ENCODE data around the gene RALGDS. TPM values are rescaled to one million over a fixed set of nuclear protein-coding genes. Genes with fewer than 3 reads are reported as not detected.

RALGDS gene
- total RNA-seq, 3 donors from 2014 or later = 38.3 to 59.4 (median 44.2) TPM

DNA sequence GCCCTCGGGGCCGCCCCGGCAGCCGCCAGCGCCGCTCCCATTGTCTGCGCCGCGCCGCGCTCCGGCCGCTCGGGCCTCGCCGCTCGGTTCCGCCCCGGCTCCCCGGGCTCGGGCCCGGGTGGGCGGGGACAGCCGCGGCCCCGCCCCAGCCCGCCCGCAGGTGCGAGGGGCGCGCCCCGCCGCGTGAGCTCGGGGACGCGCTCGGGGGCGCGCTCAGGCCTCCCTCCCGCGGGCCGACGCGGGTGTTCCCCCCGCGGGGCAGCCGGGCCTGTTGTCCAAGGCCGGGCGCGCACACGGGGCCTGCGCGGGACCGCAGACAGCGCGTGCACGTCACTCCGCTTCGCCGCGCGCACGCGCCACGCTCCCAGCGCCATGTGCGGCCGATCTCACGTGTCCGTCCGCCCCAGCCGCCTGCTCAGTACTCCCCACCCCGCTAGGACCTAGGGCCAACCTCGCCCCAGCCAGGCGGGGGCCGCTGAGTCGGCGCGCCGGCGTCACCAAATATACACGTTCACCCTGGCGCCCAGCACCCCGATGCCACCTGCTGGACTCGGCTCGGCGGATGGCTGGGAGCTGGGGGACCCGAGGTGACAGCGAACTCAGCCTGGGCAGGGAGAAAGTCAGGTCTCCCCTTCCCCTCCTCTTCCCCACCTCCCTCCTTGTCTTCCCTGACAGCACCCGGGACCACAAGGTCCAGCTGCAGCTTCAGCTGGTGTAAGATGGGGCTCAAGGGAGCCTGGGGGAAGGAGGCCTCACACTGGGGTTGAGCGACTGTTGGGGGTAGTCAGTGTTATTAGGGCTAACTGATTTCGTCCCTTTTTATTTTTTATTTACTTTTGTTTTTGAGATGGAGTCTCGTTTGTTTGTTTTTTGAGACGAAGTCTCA is 28.3 kb upstream of the RALGDS start:
- Histone ChIP-seq H3K4me1 (ENCODE audit: low read depth) (peaks cover 22% of the 10 kb centered on the region), H3K36me3 (ENCODE audit: low read depth) (no peaks in the 10 kb centered on the region), H3K9me3 (no peaks in the 10 kb centered on the region), H3K4me3 (peak overlapping the region; percentile 39)
- ATAC-seq (peak; percentile 79), DNase-seq (peak; percentile 90 to 94 (median 93))
- intact Hi-C loops (cut with DNase I, micrococcal nuclease) = loop anchor here in 1 of 2 donors (5.0 to 10.0 kb wide), 2 partner anchors 47 to 115 kb away; partner anchors contain the start of gene GTF3C5
- TF ChIP-seq, protein P1, sequence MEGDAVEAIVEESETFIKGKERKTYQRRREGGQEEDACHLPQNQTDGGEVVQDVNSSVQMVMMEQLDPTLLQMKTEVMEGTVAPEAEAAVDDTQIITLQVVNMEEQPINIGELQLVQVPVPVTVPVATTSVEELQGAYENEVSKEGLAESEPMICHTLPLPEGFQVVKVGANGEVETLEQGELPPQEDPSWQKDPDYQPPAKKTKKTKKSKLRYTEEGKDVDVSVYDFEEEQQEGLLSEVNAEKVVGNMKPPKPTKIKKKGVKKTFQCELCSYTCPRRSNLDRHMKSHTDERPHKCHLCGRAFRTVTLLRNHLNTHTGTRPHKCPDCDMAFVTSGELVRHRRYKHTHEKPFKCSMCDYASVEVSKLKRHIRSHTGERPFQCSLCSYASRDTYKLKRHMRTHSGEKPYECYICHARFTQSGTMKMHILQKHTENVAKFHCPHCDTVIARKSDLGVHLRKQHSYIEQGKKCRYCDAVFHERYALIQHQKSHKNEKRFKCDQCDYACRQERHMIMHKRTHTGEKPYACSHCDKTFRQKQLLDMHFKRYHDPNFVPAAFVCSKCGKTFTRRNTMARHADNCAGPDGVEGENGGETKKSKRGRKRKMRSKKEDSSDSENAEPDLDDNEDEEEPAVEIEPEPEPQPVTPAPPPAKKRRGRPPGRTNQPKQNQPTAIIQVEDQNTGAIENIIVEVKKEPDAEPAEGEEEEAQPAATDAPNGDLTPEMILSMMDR (IDR thresholded peaks at IDR 0.05) = peak; percentile 14

- no peaks in the 10 kb centered on the region for H3K36me3 ChIP-seq (ENCODE audit: low read depth)
- peak overlapping the region; percentile 39 for H3K4me3 ChIP-seq
- intact Hi-C loops (cut with DNase I, micrococcal nuclease) = loop anchor here in 1 of 2 donors (5.0 to 10.0 kb wide), 2 partner anchors 46 to 114 kb away; partner anchors contain the start of gene GTF3C5
- TF ChIP-seq, protein P1 (IDR thresholded peaks at IDR 0.05) = no peak
- H3K9me3 ChIP-seq = no peaks in the 10 kb centered on the region
- H3K4me1 ChIP-seq (ENCODE audit: low read depth) = peaks cover 31% of the 10 kb centered on the region
- ATAC-seq (peak; percentile 32), DNase-seq (peak; percentile 64 to 84 (median 81))
Observed at GRCh38 chr9:133148199-133149129, 27.4 kb upstream of the RALGDS start.

- TF ChIP-seq, protein P1 (IDR thresholded peaks at IDR 0.05) = peak; percentile 96
- Histone ChIP-seq H3K4me3 (no peak overlapping the region), H3K36me3 (ENCODE audit: low read depth) (no peaks in the 10 kb centered on the region), H3K9me3 (no peaks in the 10 kb centered on the region), H3K4me1 (ENCODE audit: low read depth) (peaks cover 40% of the 10 kb centered on the region)
- intact Hi-C loops (cut with DNase I, micrococcal nuclease) = loop anchor here in 1 of 2 donors (5.0 to 10.0 kb wide), 2 partner anchors 45 to 113 kb away; partner anchors contain the start of gene GTF3C5
- peak; percentile 61 for ATAC-seq
- DNase-seq = peak; percentile 85 to 92 (median 91)
Observed at GRCh38 chr9:133147412-133148198, 26.6 kb upstream of the RALGDS start.

- Histone ChIP-seq H3K36me3 (ENCODE audit: low read depth) (no peaks in the 10 kb centered on the region), H3K4me1 (ENCODE audit: low read depth) (peaks cover 47% of the 10 kb centered on the region), H3K9me3 (no peaks in the 10 kb centered on the region), H3K4me3 (no peak overlapping the region)
- TF ChIP-seq, protein P1 (IDR thresholded peaks at IDR 0.05) = no peak
- ATAC-seq = no peak
- DNase-seq = no peak
- intact Hi-C loops (cut with DNase I, micrococcal nuclease) = loop anchor here in 1 of 2 donors (5.0 to 10.0 kb wide), 2 partner anchors 45 to 112 kb away; partner anchors contain the start of gene GTF3C5
Observed at GRCh38 chr9:133146746-133147411, 25.8 kb upstream of the RALGDS start.
